GM18909 (cell line): ENCODE measurements around the gene CBLB.

Source experiments
- ATAC-seq: cut with Tn5 transposase; IDR thresholded peaks from one replicate; pipeline ENCODE4 v1.9.1; 2021; ENCODE audit warnings: mild to moderate bottlenecking; ENCODE audit not compliant: unreplicated experiment, poor library complexity

Gene CBLB

GRCh38 chr3:105791919-105792786 is 76.7 kb downstream of the CBLB start:
- no peak for ATAC-seq

GRCh38 chr3:105791131-105791530 is 77.7 kb downstream of the CBLB start:
- no peak for ATAC-seq

GRCh38 chr3:105790534-105790933 is 78.3 kb downstream of the CBLB start:
- ATAC-seq, result no peak

DNA sequence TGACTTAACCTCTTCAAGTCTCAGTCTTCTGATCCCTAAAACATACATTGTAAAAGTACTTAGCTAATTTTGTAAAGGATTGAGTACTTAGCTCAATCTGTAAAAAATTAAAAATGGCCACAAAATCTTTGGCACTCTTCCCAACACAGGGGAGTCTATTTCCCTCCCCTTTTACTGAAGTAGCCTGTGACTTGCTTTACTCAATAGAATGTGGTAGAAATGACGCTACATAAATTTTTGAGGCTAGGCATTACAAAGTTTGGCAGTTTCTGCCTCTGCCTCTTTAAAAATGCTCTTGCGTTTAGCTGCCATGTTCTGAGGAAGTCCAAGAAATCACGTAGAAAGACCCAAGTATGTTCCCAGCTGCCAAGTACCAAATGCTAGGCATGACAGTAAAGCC is 80.2 kb downstream of the CBLB start:
- no peak for ATAC-seq

GRCh38 chr3:105787453-105787852 is 81.4 kb downstream of the CBLB start:
- ATAC-seq, result no peak

DNA sequence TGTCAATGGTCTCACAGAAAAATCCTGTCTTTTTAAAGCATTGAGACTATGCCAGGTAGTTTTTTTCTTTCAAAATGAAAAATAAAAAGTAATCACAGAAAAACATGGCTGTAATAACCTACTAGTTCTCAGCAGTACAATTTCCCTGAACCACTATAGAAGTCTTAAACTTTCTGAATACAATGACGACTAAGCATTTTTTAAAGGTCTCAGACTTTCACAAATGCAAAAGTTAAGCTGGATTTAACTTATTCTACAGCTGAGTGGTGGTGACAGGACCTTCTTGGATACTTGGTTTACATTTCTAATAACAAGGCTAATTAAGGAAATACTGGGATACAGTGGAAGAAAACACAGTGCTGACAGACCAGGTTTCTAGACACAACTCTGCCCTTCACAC is 81.8 kb downstream of the CBLB start:
- ATAC-seq, result no peak

GRCh38 chr3:105786241-105786640 is 82.6 kb downstream of the CBLB start:
- no peak for ATAC-seq

GRCh38 chr3:105785803-105786202 is 83.0 kb downstream of the CBLB start:
- ATAC-seq, result no peak

DNA sequence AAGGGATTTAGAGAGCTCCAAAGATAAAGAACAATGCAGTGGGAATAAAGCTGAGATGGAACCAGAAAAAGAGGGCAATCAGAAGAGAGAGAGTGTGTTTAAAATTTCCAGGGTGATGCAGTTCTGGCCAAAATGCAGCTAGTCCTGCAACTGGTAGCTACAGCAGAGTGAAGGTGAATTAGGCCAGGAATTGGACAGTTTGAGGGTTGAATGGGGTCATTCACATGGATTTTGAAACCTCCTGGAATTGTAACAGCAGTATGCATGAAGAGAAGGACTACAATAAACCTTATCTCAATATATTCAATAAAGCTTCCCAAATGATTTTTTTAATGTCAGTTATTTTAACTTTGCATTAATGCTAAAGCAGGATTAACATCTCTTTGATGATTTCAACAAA is 85.2 kb downstream of the CBLB start:
- ATAC-seq, result no peak

DNA sequence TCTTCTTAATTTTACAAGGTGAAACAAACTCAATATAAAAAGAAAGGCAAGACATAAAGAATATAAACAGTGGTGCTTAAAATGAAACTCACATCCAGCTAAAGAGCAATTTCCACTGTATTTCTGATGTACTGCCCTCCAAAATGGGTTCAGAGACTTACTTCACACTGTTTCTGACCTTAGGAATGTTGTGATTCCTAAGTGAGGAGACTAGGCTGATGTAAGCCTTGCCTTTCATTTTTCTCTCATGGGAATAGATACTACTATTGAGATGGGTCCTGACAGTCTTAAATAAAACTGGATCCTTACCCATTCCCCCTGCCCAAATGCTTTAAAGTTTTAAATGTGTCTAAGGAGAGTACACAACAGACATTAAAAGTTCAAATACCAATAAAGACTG is 86.9 kb downstream of the CBLB start:
- ATAC-seq, result no peak

DNA sequence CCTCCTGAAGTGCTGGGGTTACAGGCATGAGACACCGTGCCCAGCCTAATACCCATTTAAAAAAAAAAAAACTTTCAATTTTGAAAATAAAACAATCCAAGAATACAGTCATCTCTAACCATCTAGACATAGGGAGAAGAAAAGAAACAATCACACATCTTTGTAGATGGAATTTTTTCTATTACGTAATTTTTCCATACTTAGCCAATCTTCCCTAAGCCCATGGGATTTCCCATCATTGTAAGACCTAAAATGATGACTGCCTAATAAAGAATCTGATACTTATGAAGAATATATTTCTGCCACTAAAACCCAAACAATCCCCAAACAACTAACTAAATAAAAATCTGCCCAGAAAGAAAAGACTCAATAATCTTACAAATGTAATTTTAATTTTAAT is 88.7 kb downstream of the CBLB start:
- ATAC-seq, result no peak

DNA sequence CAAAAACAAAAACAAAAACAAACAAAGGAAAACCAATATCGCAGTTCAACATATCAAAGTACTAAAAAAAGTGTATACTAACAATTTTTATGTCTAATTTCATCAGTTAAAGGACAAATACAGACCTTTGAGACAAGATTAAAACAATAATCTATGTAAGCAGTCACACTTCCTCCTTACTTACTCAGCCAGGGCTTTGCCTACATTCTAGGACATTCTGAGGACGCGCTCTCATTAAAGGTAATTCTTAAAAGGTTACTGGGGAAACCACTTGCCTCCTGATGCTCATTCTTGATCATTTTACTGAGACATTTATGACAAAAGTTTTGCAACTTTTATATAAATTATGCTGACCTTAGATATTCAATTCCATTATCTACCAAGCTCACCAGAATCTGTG is 93.4 kb downstream of the CBLB start:
- ATAC-seq, result no peak

- ATAC-seq, result no peak
Measured at GRCh38 chr3:105774444-105775180, 94.2 kb downstream of the CBLB start.

- no peak for ATAC-seq
Measured at GRCh38 chr3:105773291-105773690, 95.5 kb downstream of the CBLB start.

DNA sequence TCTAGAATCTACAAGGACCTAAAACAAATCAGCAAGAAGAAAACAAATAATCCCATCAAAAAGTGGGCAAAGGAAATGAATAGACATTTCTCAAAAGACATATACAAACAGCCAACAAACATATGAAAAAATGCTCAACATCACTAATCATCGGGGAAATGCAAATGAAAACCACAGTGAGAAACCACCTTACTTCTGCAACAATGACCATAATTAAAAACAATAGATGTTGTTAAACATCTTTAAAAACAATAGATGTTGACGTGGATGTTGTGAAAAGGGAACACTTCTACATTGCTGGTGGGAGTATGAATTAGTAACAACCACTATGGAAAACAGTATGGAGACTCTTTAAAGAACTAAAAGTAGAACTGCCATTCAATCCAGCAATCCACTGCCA is 96.2 kb downstream of the CBLB start:
- ATAC-seq, result no peak

GRCh38 chr3:105771392-105771791 is 97.4 kb downstream of the CBLB start:
- ATAC-seq, result no peak

- ATAC-seq, result no peak
Measured at GRCh38 chr3:105770410-105770809, 98.4 kb downstream of the CBLB start.

DNA sequence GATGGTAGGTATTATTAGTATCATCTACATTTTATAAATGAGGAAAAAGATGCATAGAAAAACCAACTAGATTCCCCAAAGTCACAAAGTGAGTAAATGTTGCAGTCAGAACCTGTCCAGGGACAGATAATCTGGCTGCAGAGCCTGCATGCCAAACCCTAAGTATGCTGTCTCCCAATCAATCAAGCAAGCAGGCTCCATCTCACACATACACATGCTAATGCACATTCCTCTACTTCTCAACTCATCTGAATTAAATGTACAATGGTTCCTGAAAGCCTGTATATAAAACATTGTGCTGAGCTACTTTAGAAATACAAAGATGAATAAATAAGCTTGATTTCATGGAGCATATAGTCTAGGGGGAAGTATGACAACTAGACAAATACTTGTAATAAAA is 101.0 kb downstream of the CBLB start:
- no peak for ATAC-seq

GRCh38 chr3:105767216-105767615 is 101.6 kb downstream of the CBLB start:
- no peak for ATAC-seq

DNA sequence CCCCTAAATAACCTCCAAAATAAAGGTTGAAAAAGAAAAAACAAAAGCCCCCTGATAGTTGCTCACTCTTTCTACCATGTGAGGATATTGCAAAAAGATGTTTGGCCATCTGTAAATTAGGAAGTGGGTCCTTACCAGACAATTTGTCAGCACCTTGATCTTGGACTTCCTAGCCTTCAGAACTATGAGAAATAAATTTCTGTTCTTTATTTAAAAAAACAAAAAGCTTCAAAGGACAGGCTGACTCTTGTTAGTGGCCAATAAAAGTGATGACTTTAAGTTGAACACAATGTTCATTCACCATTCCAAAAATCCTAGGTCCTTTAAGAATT is 103.5 kb downstream of the CBLB start:
- ATAC-seq, result no peak

DNA sequence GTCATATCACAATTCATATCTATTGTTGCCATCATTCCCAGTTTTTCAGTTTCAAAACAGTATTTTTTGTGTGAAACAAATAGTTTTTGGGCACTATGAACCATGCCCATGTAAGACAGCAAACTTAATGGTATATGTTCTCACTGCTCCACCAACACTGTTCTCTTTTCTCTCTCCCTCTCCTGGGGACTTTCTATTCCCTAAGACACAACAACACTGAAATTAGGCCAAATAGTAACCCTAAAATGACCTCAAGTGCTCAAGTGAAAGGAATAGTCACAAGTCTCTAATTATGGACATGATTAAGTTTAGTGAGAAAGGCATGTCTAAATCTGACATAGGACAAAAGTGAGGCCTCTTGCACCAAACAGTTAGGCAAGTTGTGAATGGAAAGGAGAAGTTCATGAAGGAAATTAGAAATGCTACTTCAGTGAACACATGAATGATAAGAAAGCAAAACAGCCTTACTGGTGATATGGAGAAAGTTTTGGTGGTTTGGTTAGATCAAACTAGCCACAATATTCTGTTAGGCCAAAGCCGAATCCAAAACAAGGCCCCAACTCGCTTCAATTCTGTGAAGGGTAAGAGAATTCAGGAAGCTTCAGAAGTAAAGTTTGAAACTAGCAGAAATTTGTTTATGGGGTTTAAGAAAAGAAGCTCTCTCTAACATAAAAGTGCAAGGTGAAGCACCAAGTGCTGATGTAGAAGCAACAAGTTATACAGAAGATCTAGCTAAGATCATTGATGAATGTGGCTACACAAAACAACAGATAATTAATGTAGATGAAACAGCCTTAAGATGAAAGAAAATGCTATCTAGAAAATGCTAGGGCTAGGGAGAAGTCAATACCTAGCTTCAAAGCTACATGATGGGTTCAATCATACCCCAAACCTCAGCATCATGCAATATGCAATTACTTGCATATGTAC is 104.2 kb downstream of the CBLB start:
- ATAC-seq, result no peak
